Stimulated activated CD4-positive, alpha-beta T cell treated with anti-CD3 and anti-CD28 coated beads, TNF-alpha, amount 100 ng/mL, for 1 hour (primary cell): ENCODE results near the gene ASTE1.

Source experiments
- DNase-seq, 3 donors: peaks; one replicate each; pipeline ENCODE4 v3.0.0-alpha.2; 2020; ENCODE audit warnings: low read depth in 3 of 3, low spot score in 1 of 3

Gene ASTE1, protein sequence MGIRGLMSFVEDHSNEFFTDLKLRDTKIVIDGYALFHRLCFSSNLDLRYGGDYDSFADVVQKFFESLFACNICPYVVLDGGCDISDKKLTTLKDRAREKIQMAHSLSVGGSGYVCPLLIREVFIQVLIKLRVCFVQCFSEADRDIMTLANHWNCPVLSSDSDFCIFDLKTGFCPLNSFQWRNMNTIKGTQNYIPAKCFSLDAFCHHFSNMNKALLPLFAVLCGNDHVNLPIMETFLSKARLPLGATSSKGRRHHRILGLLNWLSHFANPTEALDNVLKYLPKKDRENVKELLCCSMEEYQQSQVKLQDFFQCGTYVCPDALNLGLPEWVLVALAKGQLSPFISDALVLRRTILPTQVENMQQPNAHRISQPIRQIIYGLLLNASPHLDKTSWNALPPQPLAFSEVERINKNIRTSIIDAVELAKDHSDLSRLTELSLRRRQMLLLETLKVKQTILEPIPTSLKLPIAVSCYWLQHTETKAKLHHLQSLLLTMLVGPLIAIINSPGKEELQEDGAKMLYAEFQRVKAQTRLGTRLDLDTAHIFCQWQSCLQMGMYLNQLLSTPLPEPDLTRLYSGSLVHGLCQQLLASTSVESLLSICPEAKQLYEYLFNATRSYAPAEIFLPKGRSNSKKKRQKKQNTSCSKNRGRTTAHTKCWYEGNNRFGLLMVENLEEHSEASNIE

GRCh38 chr3:131026321-131027151 lies at the start of gene ASTE1, which contains the start of gene NEK11:
Gene ASTE1 (minus strand): TSS chr3:131026825. CDS start chr3:131025306, 1,519 bp downstream.
Gene NEK11 (plus strand): TSS chr3:131026877. CDS start chr3:131029709, 2,832 bp downstream.
- DNase-seq, result peak; percentile 77 to 81 (median 80)

DNA sequence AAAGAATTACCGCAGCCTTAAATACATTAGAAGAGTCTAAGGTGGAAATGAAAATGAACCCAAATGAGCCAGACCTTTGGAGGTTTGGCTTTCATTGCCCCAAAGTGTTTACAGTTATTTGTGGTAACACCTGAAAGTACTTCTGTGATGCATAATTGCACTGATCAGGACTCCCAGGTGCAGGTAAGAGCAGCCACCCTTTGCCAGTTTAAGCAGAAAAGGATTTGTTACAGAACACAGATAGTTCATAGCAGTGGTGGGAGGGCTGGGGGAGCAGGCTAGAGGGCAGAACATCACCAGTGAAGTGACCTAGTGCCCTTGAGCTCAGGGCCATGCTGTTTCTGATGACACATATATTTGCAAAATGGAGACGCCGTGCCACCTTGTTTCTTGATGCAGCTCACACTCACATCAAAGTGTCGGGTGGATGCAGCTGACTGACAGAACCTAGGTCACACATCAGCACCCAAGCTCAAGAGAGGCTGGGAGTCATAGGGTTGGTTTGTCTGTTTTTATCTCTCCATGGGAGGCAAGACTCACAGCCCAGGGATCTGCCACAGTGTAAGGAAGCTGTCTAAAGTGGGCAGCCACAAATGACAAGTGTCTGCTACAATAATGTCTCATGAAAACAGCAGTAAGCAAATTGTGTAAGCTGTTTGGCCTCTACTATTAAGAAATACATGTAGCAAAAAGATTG lies 49.2 kb upstream of the ASTE1 start:
- no peak for DNase-seq

DNA sequence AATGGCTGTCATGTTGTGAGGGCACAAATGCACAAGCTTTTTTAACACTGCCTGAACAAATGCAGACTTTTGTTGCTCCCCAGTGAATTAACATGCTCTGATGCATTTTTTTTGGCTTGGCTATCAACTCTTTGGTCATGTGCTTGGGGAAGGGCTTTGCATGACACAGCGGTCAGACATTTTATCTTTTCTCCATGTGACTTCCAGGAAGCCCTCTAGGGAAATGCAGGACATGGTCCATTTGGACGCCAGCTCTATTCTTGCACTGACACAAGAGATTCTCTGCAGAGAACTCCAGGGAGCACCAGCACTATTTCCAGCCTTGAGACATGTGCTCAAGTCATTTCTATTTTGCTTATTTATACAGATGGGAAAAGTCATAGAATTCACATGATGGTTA lies 46.2 kb upstream of the ASTE1 start:
- DNase-seq, result no peak

GRCh38 chr3:131072099-131072559 lies 45.5 kb upstream of the ASTE1 start:
- DNase-seq, result no peak

GRCh38 chr3:131067983-131068382 lies 41.4 kb upstream of the ASTE1 start:
- no peak for DNase-seq

DNA sequence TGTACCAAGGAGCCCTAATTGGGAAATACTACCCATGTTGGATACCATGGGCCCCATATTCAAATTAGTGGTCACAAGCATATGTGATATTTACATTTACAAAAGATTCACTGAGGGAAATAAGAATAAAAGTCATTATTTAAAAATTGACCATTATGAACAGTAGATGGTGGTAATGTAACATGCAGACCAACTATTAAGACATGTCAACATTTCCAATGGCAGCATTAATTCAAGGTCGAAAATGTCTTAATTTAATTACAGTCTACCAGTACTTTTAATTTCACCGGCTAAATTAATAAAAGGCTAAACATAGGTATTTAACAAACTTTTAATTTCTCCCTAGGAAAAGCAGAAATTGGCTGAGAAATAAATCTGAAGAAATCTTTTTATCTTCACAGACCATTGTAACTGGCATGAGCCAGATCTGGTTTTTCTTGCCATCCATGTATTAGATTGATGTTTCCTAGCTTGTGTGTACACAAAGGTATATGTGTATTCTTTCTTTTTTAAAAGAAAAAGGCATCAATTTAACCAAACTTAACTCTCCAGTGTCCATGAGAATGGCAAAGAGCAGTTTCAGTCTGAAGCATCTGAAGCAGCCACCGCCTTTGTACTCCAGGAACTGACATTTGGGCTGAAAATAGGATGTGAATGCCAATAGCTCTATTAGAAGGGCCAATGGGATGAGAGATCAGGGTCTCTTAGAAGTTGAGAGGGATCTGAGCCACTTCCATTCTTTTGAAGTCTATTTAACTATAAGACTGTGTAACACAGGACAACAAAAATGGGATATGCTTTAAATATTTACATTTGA lies 26.6 kb upstream of the ASTE1 start:
- no peak for DNase-seq

GRCh38 chr3:131050001-131050400 lies 23.4 kb upstream of the ASTE1 start:
- no peak for DNase-seq

DNA sequence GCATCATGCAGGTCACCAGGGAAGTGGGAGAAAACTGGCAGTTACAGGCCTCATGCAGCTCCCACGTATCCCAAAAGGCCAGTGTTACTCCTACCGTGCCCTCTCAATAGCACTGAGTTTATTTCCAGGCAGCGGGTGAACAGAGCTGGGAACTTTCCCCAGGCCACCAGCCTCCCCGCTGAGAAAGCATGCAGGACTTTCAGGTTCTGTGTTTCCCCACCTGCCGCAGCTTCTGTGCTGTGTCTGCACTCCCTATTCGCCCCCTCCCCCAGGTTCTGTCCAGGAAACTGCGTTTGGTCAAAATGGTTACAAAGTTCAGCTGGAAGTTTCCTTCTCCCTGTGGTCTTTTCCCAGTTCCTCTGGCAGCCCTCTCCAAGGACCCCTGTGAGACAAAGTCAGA lies 21.4 kb upstream of the ASTE1 start:
- no peak for DNase-seq

DNA sequence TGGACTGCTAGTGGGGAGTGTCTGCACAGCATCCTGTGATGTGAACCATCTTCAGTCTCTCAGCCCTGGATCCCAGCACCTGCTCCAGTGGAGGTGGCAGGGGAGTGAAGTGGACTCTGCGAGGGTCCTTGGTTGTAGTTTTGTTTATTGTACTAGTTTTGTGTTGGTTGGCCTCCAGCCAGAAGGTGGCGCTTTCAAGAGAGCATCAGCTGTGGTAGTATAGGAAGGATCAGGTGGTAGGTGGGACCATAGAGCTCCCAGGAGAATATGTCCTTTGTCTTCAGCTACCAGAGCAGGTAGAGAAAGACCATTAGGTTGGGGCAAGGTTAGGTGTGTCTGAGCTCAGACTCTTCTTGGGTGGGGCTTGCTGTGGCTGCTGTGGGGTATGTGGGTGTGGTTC lies 21.0 kb upstream of the ASTE1 start:
- no peak for DNase-seq

DNA sequence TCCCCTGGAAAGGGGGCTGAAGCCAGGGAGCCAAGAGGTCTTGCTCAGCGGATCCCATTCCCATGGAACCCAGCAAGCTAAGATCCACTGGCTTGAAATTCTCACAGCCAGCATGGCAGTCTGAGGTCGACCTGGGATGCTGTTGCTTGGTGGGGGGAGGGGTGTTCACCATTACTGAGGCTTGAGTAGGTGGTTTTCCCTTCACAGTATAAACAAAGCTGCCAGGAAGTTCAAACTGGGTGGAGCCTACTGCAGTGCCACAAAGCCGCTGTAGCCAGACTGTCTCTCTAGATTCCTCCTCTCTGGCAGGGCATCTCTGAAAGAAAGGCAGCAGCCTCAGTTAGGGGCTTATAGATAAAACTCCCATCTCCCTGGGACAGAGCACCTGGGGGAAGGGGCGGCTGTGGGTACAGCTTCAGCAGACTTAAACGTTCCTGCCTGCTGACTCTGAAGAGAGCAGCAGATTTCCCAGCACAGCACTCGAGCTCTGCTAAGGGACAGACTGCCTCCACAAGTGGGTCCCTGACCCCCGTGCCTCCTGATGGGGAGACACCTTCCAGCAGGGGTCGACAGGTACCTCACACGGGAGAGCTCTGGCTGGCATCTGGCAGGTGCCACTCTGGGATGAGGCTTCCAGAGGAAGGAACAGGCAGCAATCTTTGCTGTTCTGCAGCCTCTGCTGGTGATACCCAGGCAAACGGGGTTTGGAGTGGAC lies 15.8 kb upstream of the ASTE1 start:
- DNase-seq, result peak in 1 of 3 donors; percentile 3

DNA sequence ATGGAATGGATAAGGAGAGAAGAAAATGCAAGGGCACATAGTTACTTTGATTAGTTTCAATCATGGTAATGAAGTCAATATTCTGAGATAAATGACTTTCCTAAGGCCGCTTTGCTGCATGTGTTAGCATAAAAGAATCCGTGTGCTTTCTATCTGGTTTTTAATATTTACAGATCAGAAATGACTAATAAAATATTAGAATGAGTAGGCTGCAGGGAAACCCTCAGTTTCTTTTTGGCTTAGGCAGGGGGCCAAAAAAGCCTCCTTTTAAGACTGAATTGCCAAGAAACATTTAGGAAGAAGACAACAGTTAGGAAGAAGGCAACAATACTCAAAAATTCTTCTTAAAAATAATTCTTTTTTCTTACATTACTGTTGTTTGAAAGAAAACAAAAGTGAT lies 11.7 kb upstream of the ASTE1 start:
- DNase-seq, result no peak

DNA sequence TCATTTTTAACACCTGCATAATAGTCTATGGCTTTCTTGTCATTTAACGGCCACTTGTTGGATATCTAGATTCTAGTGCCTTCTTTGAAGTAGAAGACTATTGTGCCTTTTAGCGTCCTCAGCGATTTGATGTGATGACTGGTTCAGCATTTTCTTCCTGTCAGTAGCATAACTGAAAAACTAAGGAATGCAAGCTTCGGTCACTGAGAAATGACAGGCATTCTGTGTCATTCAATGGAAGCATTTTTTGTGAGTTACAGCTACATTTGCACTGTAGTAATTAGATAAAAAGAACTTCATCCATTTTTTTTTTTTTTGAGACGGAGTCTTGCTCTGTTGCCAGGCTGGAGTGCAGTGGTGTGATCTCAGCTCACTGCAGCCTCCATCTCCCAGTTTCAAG lies 10.4 kb upstream of the ASTE1 start:
- no peak for DNase-seq

- DNase-seq, result no peak
Measured at GRCh38 chr3:131036200-131036816, 9.7 kb upstream of the ASTE1 start.

DNA sequence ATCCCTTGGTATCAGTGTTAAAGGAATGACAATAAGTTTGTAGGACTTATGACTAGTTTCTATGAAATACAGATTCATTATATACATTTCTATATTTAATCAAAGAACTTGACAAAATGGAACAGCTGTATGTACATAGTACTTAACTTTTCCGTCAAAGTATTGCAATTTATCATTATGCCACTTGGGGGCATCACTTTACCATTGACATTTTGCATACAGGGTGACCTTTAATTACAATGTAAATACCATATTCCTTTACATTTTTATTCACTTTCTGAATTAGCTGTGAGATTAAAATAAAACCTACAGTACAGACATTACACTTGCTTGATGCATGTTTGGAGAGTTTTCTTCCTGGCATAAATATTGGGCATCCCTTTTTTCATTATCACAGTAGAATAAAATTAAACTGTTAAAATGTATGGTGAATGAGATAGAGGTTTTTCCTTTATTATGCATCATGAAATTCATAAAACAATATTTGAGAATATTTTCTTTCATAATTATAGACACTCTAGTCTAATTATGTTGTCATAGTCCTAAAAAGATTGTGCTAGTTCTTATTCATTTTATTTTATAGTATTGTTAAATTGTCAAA lies 7.0 kb upstream of the ASTE1 start:
- no peak for DNase-seq

- no peak for DNase-seq
Measured at GRCh38 chr3:131031660-131032059, 5.0 kb upstream of the ASTE1 start.

DNA sequence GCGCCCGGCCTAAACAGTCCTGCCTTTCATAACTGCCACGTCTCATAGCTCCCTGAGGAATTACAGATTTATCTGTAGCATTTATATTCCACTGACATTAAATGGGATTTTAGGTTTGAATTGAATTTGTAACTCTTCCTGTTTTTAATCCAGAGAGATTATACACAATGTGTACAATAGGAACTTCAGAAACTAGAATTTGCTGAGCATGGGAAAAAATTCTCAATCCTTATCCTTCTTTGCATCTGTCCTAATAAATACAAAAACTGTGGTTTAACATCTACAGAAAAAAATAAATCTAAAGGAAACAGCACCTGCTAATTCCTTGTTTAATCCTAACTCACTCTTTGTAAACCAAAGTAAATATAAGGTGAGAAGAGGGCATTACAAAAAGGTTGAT lies 2.2 kb upstream of the ASTE1 start:
- DNase-seq, result no peak

DNA sequence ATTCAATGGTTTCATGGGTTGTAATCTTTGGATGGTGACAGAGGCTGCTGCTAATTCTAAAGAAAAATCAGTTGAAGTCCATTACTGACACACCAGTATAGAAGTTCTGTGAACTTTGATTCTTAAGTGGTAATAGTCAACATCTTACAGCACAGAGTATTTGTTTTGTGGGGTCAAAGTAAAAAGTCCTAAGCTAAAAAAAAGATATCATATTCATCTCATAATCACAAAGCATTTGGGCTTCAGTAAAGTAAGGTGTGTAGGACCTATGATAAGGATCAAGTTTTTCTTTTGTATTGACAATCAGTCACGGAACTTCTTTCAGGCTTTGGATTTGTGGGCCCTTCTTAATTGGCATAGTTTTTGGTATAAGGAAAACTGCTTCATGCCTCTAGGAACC lies 1.1 kb downstream of the ASTE1 start:
- no peak for DNase-seq

DNA sequence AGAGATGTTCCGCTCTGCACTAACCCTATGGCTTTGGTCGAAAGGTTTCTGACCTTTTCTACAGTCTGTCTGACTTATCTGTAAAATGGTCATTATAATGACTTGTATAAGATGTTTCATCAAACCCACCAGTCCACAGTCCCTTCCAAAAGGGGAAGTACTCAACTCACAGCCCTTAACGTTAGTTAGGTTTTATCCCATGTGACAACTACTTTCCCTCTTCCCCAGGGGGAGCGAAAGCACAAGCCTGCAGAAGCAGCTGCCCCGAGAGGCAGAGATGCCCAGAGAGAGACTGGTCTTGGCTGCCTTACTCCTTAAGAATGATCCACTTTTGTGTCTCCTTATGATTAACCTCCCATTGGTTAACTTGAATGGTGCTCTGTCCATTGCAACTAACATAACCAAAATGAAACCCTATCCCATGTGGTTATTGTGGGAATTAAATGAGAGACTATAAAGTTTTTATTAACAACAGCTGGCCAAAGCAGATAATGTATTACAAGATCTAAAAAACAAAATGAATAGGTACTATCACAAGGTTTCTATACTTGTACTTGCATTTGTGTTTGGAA lies 6.4 kb downstream of the ASTE1 start:
- DNase-seq, result no peak
